ENCODE measurements around the gene MYO15A. TPM values are rescaled to one million over a fixed set of nuclear protein-coding genes. Genes with fewer than 3 reads are reported as not detected.
"Not testable (repeated sequence)": the region's sequence is repeated elsewhere in the genome, so short reads cannot be mapped to it uniquely, and the experiment has no call there.

MYO15A gene
- total RNA-seq, 1 donor from 2014 or later: 0.25 TPM

DNA sequence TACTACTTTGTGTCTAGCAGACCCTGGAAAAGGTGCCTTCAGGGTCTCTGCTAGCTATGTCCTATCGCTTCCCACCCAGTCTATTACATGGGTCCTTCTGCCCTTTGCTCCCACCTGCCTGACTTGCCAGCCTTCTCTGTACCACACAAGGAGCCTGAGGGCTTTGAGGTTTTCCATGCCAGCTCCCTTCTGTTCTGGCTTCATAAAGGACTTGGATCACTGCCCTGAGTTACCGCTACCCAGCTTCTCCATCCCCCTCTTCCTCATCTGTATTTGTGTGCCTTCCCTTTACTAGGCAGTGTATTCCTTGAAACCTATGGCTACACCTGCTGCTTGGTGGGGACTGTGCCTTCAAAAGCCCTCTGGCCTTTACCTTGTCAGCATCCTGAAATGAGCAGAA is 97.3 kb downstream of the MYO15A start:
- intact Hi-C loops (cut with micrococcal nuclease): no loop called here

DNA sequence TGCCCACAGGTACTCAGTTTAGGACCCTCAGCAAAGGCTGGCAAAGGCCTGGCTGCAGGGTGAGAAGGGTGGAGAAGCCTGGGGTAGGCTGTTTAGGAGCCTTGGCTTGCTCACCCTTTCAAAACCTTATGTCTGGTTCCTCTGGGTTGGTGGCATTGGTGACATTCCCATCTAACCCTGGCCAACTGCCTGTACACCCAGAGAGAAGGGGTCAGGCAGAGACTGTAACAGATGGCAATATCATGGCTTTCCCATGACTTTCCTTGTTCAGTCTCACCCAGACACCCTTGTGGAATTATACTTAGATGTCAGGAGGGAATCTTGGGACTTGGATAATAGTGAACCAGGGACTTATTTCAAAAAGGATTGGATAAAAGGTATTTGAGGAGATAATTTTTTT is 98.4 kb downstream of the MYO15A start:
- no peak overlapping the region for H3K27ac ChIP-seq (replicated peaks)
- TF ChIP-seq, protein P1, sequence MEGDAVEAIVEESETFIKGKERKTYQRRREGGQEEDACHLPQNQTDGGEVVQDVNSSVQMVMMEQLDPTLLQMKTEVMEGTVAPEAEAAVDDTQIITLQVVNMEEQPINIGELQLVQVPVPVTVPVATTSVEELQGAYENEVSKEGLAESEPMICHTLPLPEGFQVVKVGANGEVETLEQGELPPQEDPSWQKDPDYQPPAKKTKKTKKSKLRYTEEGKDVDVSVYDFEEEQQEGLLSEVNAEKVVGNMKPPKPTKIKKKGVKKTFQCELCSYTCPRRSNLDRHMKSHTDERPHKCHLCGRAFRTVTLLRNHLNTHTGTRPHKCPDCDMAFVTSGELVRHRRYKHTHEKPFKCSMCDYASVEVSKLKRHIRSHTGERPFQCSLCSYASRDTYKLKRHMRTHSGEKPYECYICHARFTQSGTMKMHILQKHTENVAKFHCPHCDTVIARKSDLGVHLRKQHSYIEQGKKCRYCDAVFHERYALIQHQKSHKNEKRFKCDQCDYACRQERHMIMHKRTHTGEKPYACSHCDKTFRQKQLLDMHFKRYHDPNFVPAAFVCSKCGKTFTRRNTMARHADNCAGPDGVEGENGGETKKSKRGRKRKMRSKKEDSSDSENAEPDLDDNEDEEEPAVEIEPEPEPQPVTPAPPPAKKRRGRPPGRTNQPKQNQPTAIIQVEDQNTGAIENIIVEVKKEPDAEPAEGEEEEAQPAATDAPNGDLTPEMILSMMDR (IDR thresholded peaks at IDR 0.05; ENCODE audit: borderline replicate concordance): no peak
- intact Hi-C loops (cut with micrococcal nuclease): no loop called here
- no peak for DNase-seq
- H3K9me3 ChIP-seq (replicated peaks): no peaks in the 10 kb centered on the region
- H3K36me3 ChIP-seq: peaks cover 59% of the 10 kb centered on the region
- peaks cover 44% of the 10 kb centered on the region for H3K4me1 ChIP-seq
- no peaks in the 10 kb centered on the region for H3K27me3 ChIP-seq (ENCODE audit: low read depth)
- H3K4me3 ChIP-seq: no peak overlapping the region

More for the DNA sequence above, 97.3 kb downstream of the MYO15A start:
- no peak overlapping the region for H3K4me3 ChIP-seq
- peaks cover 54% of the 10 kb centered on the region for H3K36me3 ChIP-seq
- no peaks in the 10 kb centered on the region for H3K27me3 ChIP-seq (ENCODE audit: low read depth)
- H3K4me1 ChIP-seq: peaks cover 55% of the 10 kb centered on the region
- DNase-seq: no peak
- no peak overlapping the region for H3K27ac ChIP-seq (replicated peaks)
- TF ChIP-seq, protein P1 (IDR thresholded peaks at IDR 0.05; ENCODE audit: borderline replicate concordance): no peak
- no peaks in the 10 kb centered on the region for H3K9me3 ChIP-seq (replicated peaks)

DNA sequence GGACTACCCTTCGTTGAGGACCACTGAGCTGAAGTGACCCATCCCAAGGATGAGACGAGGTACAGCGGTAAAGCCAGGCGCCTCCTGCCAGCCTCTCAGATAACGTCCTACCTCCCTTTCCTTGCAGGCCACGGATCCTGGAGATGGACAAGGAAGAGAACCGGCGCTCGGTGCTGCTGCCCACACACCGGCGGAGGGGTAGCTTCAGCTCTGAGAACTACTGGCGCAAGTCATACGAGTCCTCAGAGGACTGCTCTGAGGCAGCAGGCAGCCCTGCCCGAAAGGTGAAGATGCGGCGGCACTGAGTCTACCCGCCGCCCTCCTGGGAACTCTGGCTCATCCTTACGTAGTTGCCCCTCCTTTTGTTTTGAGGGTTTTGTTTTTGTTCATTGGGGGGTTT is 99.5 kb downstream of the MYO15A start:
- peaks cover 59% of the 10 kb centered on the region for H3K36me3 ChIP-seq
- TF ChIP-seq, protein P1 (IDR thresholded peaks at IDR 0.05; ENCODE audit: borderline replicate concordance): no peak
- peaks cover 32% of the 10 kb centered on the region for H3K4me1 ChIP-seq
- intact Hi-C loops (cut with micrococcal nuclease): no loop called here
- no peak for DNase-seq
- no peaks in the 10 kb centered on the region for H3K9me3 ChIP-seq (replicated peaks)
- H3K4me3 ChIP-seq: no peak overlapping the region
- H3K27ac ChIP-seq (replicated peaks): no peak overlapping the region
- H3K27me3 ChIP-seq (ENCODE audit: low read depth): no peaks in the 10 kb centered on the region

DNA sequence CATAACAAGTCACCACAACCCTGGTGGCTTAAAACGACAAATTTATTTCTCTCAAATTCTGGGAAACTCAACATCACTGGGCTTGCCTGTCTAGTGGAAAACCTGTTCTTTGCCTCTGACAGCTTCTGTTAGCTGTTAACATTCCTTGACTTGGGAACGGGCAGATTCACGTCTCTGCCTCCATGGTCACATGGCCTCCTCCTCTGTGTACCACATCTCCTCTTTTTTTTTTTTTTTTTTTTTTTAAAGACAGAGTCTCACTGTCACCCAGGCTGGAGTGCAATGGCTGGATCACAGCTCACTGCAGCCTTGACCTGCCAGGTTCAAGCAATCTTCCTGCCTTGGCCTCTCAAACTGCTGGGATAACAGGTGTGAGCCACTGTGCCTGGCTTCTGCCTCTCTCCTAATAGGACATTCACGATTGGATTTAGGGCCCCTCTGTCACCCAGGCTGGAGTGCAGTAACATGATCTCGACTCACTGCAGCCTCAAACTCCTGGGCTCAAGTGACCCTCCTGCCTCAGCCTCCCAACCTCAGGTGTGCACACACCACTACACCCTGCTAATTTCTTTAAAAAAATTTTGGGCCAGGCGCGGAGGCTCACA is 105.2 kb downstream of the MYO15A start:
- TF ChIP-seq, protein P1 (IDR thresholded peaks at IDR 0.05; ENCODE audit: borderline replicate concordance): no peak
- no peaks in the 10 kb centered on the region for H3K27me3 ChIP-seq (ENCODE audit: low read depth)
- no peaks in the 10 kb centered on the region for H3K9me3 ChIP-seq (replicated peaks)
- DNase-seq: no peak
- no peak overlapping the region for H3K27ac ChIP-seq (replicated peaks)
- H3K4me1 ChIP-seq: peaks cover 5% of the 10 kb centered on the region
- H3K36me3 ChIP-seq: peaks cover 26% of the 10 kb centered on the region
- H3K4me3 ChIP-seq: no peak overlapping the region
- intact Hi-C loops (cut with micrococcal nuclease): no loop called here

DNA sequence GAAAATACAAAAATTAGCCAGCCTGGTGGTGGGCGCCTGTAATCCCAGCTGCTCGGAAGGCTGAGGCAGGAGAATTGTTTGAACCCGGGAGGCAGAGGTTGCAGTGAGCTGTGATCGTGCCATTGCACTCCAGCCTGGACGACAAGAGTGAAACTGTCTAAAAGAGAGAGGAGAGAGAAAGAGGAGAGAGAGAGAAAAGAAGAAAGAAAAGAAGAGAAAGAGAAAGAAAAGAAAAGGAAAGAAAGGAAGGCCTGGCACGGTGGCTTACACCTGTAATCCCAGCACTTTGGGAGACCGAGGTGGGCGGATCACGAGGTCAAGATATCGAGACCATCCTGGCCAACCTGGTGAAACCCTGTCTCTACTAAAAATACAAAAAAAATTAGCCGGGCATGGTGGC is 108.3 kb downstream of the MYO15A start:
- H3K36me3 ChIP-seq; H3K27me3 ChIP-seq (ENCODE audit: low read depth); DNase-seq; intact Hi-C loops (cut with micrococcal nuclease); H3K27ac ChIP-seq (replicated peaks); H3K9me3 ChIP-seq (replicated peaks); H3K4me3 ChIP-seq: not testable (repeated sequence)
- H3K4me1 ChIP-seq: peaks cover 13% of the 10 kb centered on the region

DNA sequence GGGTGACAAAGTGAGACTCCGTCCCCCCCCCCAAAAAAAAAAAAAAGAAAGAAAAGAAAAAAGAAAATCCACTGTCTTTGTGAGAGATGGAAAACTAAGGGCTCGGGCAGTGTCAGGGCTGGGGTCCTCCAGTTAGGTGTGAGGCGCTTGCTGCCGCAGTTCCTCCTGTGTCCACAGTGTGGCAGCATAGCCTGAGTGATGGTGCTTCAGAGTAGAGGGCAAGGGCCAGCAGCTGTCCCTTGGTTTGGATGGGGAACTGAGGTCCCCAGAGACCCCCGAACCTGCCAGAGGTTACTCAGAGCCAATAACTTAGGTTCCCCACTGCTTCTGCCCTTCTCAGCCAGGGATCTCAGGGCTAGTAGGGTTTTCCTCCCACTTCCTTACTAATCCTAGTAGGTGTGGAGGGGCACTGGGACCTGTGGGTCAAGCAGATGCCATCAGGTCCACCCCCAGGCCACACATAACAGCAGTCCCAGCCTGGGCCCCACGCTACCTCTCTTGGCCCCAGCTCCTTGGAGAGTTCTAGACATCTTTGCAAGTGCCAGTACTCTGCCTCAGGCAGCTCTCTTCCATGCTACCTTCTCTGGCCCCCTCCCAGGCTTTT is 109.0 kb downstream of the MYO15A start:
- no peaks in the 10 kb centered on the region for H3K36me3 ChIP-seq
- TF ChIP-seq, protein P1 (IDR thresholded peaks at IDR 0.05; ENCODE audit: borderline replicate concordance): peak; percentile 92
- no peaks in the 10 kb centered on the region for H3K9me3 ChIP-seq (replicated peaks)
- H3K4me1 ChIP-seq: peaks cover 13% of the 10 kb centered on the region
- intact Hi-C loops (cut with micrococcal nuclease): no loop called here
- peak; percentile 75 for DNase-seq
- no peak overlapping the region for H3K27ac ChIP-seq (replicated peaks)
- H3K4me3 ChIP-seq: no peak overlapping the region
- H3K27me3 ChIP-seq (ENCODE audit: low read depth): no peaks in the 10 kb centered on the region
